VCaP (cell line): Measurements from ENCODE around the gene ZC3H4.

Experiments used
- H3K27ac ChIP-seq: fragments of 450-650 bp; 2 replicates; pipeline ENCODE4 v1.5.1; 2017
- CTCF ChIP-seq: fragments of 450-650 bp; conservative IDR thresholded peaks from 2 replicates; pipeline ENCODE4 v1.5.1; 2017; ENCODE audit warnings: mild to moderate bottlenecking, moderate library complexity

ZC3H4 gene

DNA sequence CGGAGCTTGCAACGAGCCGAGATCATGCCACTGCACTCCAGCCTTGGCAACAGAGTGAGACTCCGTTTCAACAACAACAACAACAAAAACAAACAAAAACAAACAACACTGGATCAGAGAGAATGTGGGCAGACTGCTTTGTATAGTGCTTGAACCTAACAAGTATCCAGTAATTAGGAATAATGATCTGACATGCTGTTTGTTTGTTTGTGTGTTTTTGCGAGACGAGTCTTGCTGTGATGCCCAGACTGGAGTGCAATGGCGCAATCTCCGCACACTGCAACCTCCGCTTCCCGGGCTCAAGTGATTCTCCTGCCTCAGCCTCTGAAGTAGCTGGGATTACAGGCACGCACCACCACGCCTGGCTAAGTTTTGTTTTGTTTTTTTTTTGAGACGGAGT, 31.1 kb upstream of the ZC3H4 start:
- H3K27ac ChIP-seq: peak overlapping the region; percentile 89
- TF ChIP-seq CTCF: no peak

DNA sequence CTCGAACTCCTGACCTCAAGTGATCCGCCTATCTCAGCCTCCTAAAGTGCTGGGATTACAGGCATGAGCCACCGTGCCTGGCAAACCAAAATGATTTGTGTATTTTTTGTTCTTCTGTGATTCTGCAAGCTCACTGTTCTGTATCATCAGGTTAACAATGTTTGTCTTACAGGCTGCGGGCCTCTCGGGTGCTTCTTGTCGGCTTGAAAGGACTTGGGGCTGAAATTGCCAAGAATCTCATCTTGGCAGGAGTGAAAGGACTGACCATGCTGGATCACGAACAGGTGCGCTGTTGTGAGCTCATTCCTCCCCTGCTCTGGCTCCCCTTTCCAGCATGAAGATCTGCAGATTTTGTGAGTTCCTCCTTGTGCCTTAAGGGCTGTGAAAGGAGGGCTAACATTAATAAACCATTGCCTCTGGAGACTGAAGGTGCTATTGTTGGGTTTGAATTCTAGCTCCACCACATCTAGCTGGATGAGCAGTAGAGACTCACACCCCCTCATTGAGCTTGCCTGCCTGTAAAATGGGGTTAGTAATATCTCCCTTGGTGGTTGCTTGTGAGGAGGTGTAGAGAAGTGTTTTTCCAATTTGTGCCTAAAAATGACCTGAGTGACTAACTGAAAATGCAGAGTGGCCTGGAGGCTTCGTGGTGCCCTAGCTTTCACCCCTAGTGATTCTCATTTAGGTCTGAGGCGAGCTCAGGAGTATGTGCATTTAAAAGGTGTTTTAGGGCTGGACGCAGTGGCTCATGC, 29.9 kb upstream of the ZC3H4 start:
- no peak for TF ChIP-seq CTCF
- peak overlapping the region; percentile 89 for H3K27ac ChIP-seq

- no peak for TF ChIP-seq CTCF
- peak overlapping the region; percentile 89 for H3K27ac ChIP-seq
Observed at GRCh38 chr19:47142779-47143178, 29.2 kb upstream of the ZC3H4 start.

GRCh38 chr19:47141695-47142094, 28.1 kb upstream of the ZC3H4 start:
- H3K27ac ChIP-seq: peak overlapping the region; percentile 89
- no peak for TF ChIP-seq CTCF

GRCh38 chr19:47141252-47141651, 27.7 kb upstream of the ZC3H4 start:
- peak overlapping the region; percentile 89 for H3K27ac ChIP-seq

GRCh38 chr19:47135156-47135555, 21.6 kb upstream of the ZC3H4 start:
- no peak for TF ChIP-seq CTCF
- no peak overlapping the region for H3K27ac ChIP-seq

- TF ChIP-seq CTCF: no peak
Observed at GRCh38 chr19:47134545-47134944, 21.0 kb upstream of the ZC3H4 start.

DNA sequence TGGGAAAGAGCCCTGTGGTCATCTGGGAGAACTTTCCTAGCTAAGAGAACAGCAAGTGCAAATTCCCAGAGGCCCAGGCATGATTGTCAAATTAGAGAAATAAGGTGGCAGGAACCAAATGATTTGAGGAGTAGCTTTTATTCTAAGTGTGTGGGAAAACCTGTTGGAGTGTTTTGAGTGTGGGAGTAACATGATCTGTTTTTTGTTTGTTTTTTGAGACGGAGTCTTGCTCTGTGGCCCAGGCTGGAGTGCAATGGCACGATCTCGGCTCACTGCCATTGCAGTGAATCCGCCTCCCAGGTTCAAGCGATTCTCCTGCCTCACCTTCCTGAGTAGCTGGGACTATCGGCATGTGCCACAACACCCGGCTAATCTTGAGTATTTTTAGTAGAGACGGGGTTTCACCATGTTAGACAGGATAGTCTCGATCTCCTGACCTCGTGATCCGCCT, 19.5 kb upstream of the ZC3H4 start:
- H3K27ac ChIP-seq: peak overlapping the region; percentile 91; the same call in 1 of the 2 replicates
- TF ChIP-seq CTCF: no peak

More at GRCh38 chr19:47134545-47134944, 21.0 kb upstream of the ZC3H4 start:
- H3K27ac ChIP-seq: peak overlapping the region; percentile 91; the same call in 1 of the 2 replicates
